ENCODE results near the gene WNT10A.

- TF ChIP-seq CTCF (IDR thresholded peaks at IDR 0.05) (no peak), POLR2A (IDR thresholded peaks at IDR 0.05) (no peak)
Measured at GRCh38 chr2:218863021-218863520, 17.6 kb upstream of the WNT10A start.
